Hindlimb muscle (tissue), 1 donor: ENCODE data around the gene PSORS1C2. TPM values are rescaled to one million over a fixed set of nuclear protein-coding genes. Genes with fewer than 3 reads are reported as not detected.

Experiments
- DNase-seq: peaks from one replicate; pipeline ENCODE4 v3.0.0-alpha.2; 2013
- polyA plus RNA-seq: library from polyadenylated mRNA; unstranded; fragments of 120-200 nt; gene quantifications from one replicate; pipeline ENCODE4 v1.2.1, GENCODE V29; 2013; ENCODE audit not compliant: insufficient read length

The PSORS1C2 gene
- polyA plus RNA-seq, 1 donor = not detected

DNA sequence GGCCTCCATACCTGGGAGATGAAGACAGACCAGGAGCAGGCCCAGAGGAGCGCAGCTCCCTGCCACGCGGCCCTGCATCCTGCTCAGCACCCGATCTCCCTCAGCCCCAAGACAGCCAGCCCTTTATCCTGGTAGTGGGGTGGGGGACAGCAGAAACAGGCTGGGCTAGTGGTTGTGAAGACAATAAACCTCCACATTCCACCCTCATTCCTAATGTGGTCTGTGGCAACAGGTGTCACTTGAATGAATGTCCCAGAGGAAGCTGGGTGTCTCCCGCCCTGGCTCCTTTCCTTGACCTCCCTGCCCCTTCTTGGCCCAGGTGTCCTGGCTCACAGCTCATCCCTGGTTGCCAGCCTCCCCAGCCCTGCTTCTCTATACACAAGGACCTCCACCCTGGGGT, 26.4 kb downstream of the PSORS1C2 start, which contains the start of gene C6orf15:
Gene C6orf15, minus strand, starts transcription at position 98 of the 400 bp plus-strand sequence. Its CDS starts 20 bp downstream, at position 78.
- no peak for DNase-seq

- no peak for DNase-seq
Measured at GRCh38 chr6:31111712-31112111, 27.2 kb downstream of the PSORS1C2 start.

GRCh38 chr6:31110825-31111582, 27.9 kb downstream of the PSORS1C2 start:
- DNase-seq = no peak

DNA sequence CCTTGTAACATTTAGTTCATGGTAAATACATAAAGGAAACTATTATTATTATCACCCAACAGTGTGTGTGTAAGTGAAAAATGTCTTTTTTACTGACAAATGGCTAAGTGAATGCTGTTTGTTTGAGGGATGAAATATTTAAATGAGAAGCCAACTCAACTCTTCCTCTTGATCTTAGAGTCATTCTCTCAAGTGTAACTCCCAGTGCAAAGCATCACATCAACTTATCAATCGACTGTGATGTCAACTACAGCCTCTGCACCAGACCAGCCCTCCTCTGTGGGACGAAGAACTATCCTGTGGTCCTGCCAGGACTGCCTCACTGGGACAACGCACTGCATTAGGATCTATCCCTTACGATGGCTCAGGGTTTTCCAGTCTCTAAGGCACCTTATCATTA, 31.8 kb downstream of the PSORS1C2 start:
- no peak for DNase-seq

DNA sequence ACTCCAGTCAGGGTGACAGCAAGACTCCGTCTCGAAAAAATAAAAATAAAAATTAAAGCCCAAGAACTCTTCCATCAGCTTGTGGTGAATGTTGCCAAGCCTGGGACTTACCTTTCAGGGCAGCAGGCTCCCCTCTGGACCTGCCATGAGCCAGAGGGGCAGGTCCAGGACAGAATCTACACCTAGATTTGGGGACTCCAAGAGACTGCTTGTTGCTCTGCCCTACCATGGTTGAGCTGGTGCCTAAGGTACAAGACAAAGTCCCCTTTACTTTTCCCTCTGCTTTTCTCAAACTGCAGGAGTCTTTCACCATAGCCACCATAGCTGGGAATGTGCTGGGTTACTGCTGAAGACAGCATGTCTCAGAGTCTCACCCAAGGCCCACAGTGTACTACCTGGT, 35.7 kb downstream of the PSORS1C2 start:
- DNase-seq = no peak

DNA sequence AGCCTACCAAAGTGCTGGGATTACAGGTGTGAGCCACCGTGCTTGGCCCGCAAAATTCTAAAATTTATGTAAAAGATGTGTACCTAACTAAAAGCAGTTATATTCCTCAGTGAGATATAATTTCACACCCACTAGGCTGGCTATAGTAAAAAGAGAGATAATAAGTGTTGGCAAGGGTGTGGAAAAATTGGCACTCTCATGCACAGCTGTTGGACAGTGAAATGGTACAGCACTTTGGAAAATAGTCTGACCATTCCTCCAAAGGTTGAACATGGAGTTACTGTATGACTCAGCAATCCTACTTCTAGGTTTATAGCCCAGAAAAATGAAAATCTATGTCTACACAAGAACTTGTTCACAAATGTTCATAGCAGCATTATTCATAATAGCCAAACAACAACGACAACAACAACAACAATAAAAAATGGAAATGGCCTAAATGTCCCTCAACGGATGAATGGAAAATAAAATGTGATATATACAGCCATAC, 40.4 kb downstream of the PSORS1C2 start:
- DNase-seq = no peak

DNA sequence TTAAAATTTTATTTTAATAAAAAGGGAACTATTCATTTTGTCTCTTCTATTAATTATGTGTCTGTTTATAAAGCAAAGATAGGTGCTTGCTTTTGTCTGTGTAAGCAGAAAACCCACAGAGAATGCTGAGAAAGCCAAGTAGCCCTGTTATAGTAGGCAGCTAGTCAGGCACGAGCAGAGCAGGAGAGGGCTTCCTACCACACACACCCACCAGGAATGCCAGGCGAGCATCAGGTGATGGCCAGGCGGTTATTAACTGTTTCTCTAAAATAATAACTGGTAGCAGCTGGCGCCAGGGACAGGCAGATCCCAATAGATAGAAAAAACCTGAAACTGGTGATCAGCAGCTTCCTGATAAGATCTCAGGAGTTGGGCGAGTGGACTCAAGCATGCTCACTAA, 42.2 kb downstream of the PSORS1C2 start:
- no peak for DNase-seq

GRCh38 chr6:31096215-31096614, 42.7 kb downstream of the PSORS1C2 start:
- DNase-seq = no peak

- DNase-seq = no peak
Measured at GRCh38 chr6:31094389-31094881, 44.4 kb downstream of the PSORS1C2 start.

GRCh38 chr6:31092769-31093505, 45.9 kb downstream of the PSORS1C2 start:
- no peak for DNase-seq

DNA sequence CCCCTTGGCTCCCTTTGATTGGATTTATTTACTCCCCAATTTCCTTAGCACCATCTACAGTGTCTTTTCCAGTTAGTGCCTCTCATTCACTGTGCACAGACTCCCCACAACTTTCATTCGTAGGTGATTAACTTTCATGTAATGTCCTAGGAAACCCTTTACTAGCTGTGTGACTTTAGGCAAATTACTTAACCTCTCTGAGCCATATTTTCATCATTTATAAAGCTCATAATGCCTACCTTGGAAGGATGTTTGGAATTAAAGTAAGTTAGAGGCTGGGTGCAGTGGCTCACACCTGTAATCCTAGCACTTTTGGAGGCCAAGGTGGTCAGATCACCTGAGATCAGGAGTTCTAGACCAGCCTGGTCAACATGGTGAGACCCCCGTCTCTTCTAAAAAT, 46.6 kb downstream of the PSORS1C2 start:
- DNase-seq = no peak

DNA sequence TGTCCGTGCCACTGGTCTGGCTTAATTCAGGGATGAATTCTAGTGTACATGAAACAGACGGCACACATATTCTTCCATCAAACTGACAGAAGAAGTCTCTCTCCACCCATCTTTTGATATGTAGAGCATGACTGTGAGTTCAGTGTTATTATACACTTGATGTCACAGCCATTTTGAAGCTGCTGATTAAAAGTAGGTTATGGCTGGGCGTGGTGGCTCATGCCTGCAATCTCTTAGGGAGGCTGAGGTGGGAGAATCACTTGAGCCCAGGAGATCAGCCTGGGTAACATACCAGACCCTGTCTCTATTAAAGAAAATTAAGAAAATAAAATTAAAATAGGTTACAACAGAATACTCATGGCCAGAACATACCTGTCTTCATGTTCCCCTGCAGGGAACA, 47.2 kb downstream of the PSORS1C2 start:
- DNase-seq = no peak

DNA sequence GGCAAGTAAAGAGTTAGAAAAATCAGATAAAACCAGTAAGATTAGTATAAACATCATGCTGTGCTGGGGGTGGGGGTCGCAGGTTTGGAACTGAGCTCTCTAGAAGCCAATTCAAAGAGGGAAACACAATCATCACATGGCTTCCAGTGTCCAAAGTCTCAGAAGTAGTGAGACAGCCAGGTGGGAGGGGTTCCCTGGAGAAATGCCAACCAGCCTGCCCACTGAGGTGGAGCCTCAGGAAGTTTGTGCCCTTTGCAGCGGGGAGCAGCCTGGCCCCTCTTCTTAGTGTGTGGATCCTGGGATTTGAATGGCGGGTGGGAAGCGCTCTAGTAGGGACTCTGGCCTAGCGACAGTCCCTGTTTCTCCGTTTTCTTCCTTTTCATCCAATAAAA, 47.9 kb downstream of the PSORS1C2 start:
- DNase-seq = no peak

- no peak for DNase-seq
Measured at GRCh38 chr6:31090275-31090972, 48.4 kb downstream of the PSORS1C2 start.

Other genes with a start within 250 kb of the PSORS1C2 start
- gene GTF2H4, start 230.9 kb downstream of the PSORS1C2 start, polyA plus RNA-seq = 19.9 TPM
- 37.2 TPM for gene VARS2, start 224.8 kb downstream of the PSORS1C2 start, polyA plus RNA-seq
- not detected for gene SFTA2, start 206.9 kb downstream of the PSORS1C2 start, polyA plus RNA-seq
- not detected for gene MUCL3, start 198.1 kb downstream of the PSORS1C2 start, polyA plus RNA-seq
- not detected for gene MUC21, start 155.3 kb downstream of the PSORS1C2 start, polyA plus RNA-seq
- gene MUC22, start 128.6 kb downstream of the PSORS1C2 start, polyA plus RNA-seq = not detected
- gene C6orf15, start 26.5 kb downstream of the PSORS1C2 start, polyA plus RNA-seq = not detected
- 0.85 TPM for gene PSORS1C1, start 24.3 kb downstream of the PSORS1C2 start, polyA plus RNA-seq
- not detected for gene CDSN, start 18.6 kb downstream of the PSORS1C2 start, polyA plus RNA-seq
- 14.5 TPM for gene CCHCR1, start 18.7 kb upstream of the PSORS1C2 start, polyA plus RNA-seq
- gene TCF19, start 19.5 kb upstream of the PSORS1C2 start, polyA plus RNA-seq = 10.0 TPM
- 0.85 TPM for gene POU5F1, start 31.6 kb upstream of the PSORS1C2 start, polyA plus RNA-seq
- gene HLA-C, start 133.0 kb upstream of the PSORS1C2 start, polyA plus RNA-seq = 69.3 TPM
- 119 TPM for gene HLA-B, start 218.1 kb upstream of the PSORS1C2 start, polyA plus RNA-seq